Muscle of leg (tissue), 16 donors: Measurements from ENCODE around the gene DPYSL5. TPM values are rescaled to one million over a fixed set of nuclear protein-coding genes. Genes with fewer than 3 reads are reported as not detected.

Experiments
- DNase-seq: peaks from one replicate; pipeline ENCODE4 v3.0.0; 2013
- H3K27ac ChIP-seq: one replicate; pipeline ENCODE4 v1.5.1; 2013; ENCODE audit warnings: mild to moderate bottlenecking, low read length, control low read depth
- H3K27me3 ChIP-seq: one replicate; pipeline ENCODE4 v1.6.1; 2013; ENCODE audit warnings: low read length; ENCODE audit not compliant: control insufficient read depth, insufficient read depth
- H3K36me3 ChIP-seq: one replicate; pipeline ENCODE4 v1.6.1; 2013; ENCODE audit warnings: low read length; ENCODE audit not compliant: control insufficient read depth, insufficient read depth
- H3K4me1 ChIP-seq: one replicate; pipeline ENCODE4 v1.6.1; 2013; ENCODE audit warnings: low read length; ENCODE audit not compliant: control insufficient read depth, insufficient read depth
- H3K4me3 ChIP-seq: one replicate; pipeline ENCODE4 v1.5.1; 2013; ENCODE audit warnings: low read length, control low read depth
- H3K9me3 ChIP-seq: replicated peaks from 2 replicates; pipeline ENCODE4 v1.6.1; 2013; ENCODE audit warnings: low read depth, low read length; ENCODE audit not compliant: control insufficient read depth
- WGBS: methylation state at CpG from one replicate; pipeline ENCODE4 v1.1.5; 2013; ENCODE audit warnings: missing lambda C conversion rate; ENCODE audit not compliant: insufficient coverage; 5-methylcytosine and 5-hydroxymethylcytosine counted together
- long read RNA-seq, 11 donors: transcript quantifications; one replicate each; lab custom pipeline, GENCODE V29; 2026
- polyA plus RNA-seq, 8 donors: library from polyadenylated mRNA; unstranded; fragments of 120-200 nt; gene quantifications; one replicate each; pipeline versions ENCODE4 v1.2.1 to v1.2.3, GENCODE V29; 2013; ENCODE audit warnings: inconsistent platforms in 1 of 8, low replicate concordance in 1 of 8; ENCODE audit not compliant: insufficient read length in 8 of 8, insufficient read depth in 1 of 8
- total RNA-seq: library from RNA; stranded (reverse); fragments of 120-200 nt; gene quantifications from one replicate; pipeline ENCODE4 v1.2.4, GENCODE V29; 2013

Gene DPYSL5, protein sequence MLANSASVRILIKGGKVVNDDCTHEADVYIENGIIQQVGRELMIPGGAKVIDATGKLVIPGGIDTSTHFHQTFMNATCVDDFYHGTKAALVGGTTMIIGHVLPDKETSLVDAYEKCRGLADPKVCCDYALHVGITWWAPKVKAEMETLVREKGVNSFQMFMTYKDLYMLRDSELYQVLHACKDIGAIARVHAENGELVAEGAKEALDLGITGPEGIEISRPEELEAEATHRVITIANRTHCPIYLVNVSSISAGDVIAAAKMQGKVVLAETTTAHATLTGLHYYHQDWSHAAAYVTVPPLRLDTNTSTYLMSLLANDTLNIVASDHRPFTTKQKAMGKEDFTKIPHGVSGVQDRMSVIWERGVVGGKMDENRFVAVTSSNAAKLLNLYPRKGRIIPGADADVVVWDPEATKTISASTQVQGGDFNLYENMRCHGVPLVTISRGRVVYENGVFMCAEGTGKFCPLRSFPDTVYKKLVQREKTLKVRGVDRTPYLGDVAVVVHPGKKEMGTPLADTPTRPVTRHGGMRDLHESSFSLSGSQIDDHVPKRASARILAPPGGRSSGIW
- total RNA-seq: 10.0 TPM
- 10 to 100 TPM; 15.2 to 33.6 (median 22.6) TPM for polyA plus RNA-seq
- long read RNA-seq, donor 1, full-length matches to known transcripts: 1 of 1 reads
- long read RNA-seq, donor 1, partial matches to known transcripts: 0 of 1 reads
- long read RNA-seq, donor 1, other reads (novel, unspliced or antisense): 0 of 1 reads
- long read RNA-seq, donor 2: 0 reads
- long read RNA-seq, donor 3, full-length matches to known transcripts: 13 of 13 reads
- long read RNA-seq, donor 3, partial matches to known transcripts: 0 of 13 reads
- long read RNA-seq, donor 3, other reads (novel, unspliced or antisense): 0 of 13 reads
- long read RNA-seq, donor 4, full-length matches to known transcripts: 6 of 13 reads
- long read RNA-seq, donor 4, partial matches to known transcripts: 7 of 13 reads
- long read RNA-seq, donor 4, other reads (novel, unspliced or antisense): 0 of 13 reads
- long read RNA-seq, donor 5, full-length matches to known transcripts: 2 of 2 reads
- long read RNA-seq, donor 5, partial matches to known transcripts: 0 of 2 reads
- long read RNA-seq, donor 5, other reads (novel, unspliced or antisense): 0 of 2 reads
- long read RNA-seq, donor 6, full-length matches to known transcripts: 5 of 5 reads
- long read RNA-seq, donor 6, partial matches to known transcripts: 0 of 5 reads
- long read RNA-seq, donor 6, other reads (novel, unspliced or antisense): 0 of 5 reads
- long read RNA-seq, donor 7, full-length matches to known transcripts: 1 of 1 reads
- long read RNA-seq, donor 7, partial matches to known transcripts: 0 of 1 reads
- long read RNA-seq, donor 7, other reads (novel, unspliced or antisense): 0 of 1 reads
- long read RNA-seq, donor 8, full-length matches to known transcripts: 1 of 1 reads
- long read RNA-seq, donor 8, partial matches to known transcripts: 0 of 1 reads
- long read RNA-seq, donor 8, other reads (novel, unspliced or antisense): 0 of 1 reads
- long read RNA-seq, donor 9, full-length matches to known transcripts: 4 of 4 reads
- long read RNA-seq, donor 9, partial matches to known transcripts: 0 of 4 reads
- long read RNA-seq, donor 9, other reads (novel, unspliced or antisense): 0 of 4 reads
- long read RNA-seq, donor 10, full-length matches to known transcripts: 2 of 2 reads
- long read RNA-seq, donor 10, partial matches to known transcripts: 0 of 2 reads
- long read RNA-seq, donor 10, other reads (novel, unspliced or antisense): 0 of 2 reads
- long read RNA-seq, donor 11, full-length matches to known transcripts: 2 of 2 reads
- long read RNA-seq, donor 11, partial matches to known transcripts: 0 of 2 reads
- long read RNA-seq, donor 11, other reads (novel, unspliced or antisense): 0 of 2 reads

DNA sequence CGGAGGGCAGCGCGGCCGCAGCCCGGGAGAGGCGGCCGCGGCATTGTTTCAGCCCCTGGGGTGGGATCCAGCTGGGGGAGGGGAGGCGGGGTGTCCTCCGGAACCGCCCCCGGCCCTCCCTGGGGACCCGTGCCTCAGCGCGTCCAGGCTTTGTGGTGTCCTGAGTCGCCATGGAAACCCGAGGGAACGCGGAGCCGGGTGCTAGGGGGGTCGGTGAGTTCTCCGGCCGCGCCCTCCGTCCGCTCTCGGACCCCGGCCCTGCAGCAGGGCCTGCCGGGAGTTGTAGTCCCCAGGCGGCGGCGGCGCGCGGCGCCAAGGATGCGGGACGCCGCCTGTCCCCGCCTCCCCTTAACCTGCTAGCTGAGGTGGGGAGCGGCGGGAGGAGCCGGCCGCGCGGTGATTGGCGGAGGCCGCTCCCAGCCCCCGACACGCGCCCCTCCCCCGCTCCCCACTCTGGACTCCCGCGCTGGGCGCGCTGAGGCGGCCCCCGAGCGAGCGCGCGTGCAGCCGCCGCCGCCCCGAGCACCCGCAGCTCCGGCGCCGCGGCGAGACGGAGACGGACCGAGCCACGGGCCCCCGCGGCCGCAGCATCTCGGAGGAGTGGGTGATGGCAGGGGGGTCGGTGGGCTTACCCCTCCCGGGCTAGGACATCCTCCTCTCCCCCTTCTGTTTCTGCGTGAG lies at the start of gene DPYSL5:
DPYSL5 (plus strand) TSS at position 478 of the 681 bp plus-strand sequence. CDS start 50,368 bp downstream, outside the sequence.
- no peaks in the 10 kb centered on the region for H3K36me3 ChIP-seq
- H3K9me3 ChIP-seq: no peaks in the 10 kb centered on the region
- no peak for DNase-seq
- peaks cover 69% of the 10 kb centered on the region for H3K27me3 ChIP-seq
- H3K4me3 ChIP-seq: peak within 1 kb of the TSS; percentile 41
- no peak within 1 kb of the TSS for H3K27ac ChIP-seq
- H3K4me1 ChIP-seq: peaks cover 39% of the 10 kb centered on the region
- WGBS: 0% methylated on average over 71 of the region's 83 CpGs

DNA sequence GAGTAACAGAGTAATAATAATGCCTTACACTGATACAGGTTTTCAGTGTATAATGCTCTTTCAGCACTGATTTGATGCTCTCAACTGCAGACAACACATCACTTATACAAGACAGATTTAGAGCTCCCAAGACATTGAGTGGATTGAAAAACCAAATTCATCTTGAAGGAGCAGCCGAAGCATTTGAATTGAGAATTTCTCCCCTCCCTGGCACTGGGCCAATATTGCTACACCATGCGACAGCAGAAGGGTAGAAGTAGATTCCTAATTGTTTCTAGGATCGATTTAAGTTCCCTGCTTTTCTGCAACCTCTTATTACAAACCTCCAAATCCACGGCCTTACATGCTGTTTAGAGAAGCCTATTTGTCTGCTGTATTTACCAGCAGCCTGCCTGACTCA lies 46.6 kb upstream of the DPYSL5 start:
- Histone ChIP-seq H3K4me1 (no peaks in the 10 kb centered on the region), H3K36me3 (peaks cover 7% of the 10 kb centered on the region), H3K9me3 (no peaks in the 10 kb centered on the region), H3K4me3 (no peak overlapping the region), H3K27me3 (no peaks in the 10 kb centered on the region), H3K27ac (no peak overlapping the region)
- 70% methylated on average over 2 of the region's 4 CpGs for WGBS
- DNase-seq: no peak

DNA sequence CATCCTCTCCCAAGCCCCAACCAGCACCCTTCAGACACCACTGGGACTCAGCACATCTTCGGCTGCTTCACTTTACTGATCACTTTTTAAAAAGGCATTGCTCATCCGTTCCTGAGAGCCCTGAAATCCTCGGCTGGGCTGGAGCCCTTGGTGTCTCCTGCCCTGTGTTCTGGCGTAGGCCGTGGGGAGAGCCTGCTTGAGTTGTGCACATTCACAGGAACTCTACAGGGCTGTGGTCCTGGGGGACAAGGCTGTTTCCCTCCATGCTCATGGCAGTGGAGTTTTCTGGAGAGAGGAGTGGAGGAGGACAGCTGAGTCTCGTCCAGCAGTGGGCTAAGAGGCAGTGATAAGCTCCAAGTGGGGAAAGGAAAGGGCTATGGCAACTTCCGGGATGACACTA lies 46.1 kb upstream of the DPYSL5 start:
- no peak overlapping the region for H3K27ac ChIP-seq

GRCh38 chr2:26805241-26805676 lies 42.7 kb upstream of the DPYSL5 start:
- Histone ChIP-seq H3K9me3 (no peaks in the 10 kb centered on the region), H3K27me3 (no peaks in the 10 kb centered on the region), H3K27ac (no peak overlapping the region), H3K4me1 (no peaks in the 10 kb centered on the region), H3K36me3 (no peaks in the 10 kb centered on the region), H3K4me3 (no peak overlapping the region)
- no peak for DNase-seq
- WGBS: 33% methylated on average over 1 of the region's 5 CpGs

More for the DNA sequence above, 46.1 kb upstream of the DPYSL5 start:
- H3K9me3 ChIP-seq: no peaks in the 10 kb centered on the region
- DNase-seq: no peak
- H3K27me3 ChIP-seq: no peaks in the 10 kb centered on the region
- WGBS: 85% methylated on average over 6 of the region's 7 CpGs
- peaks cover 7% of the 10 kb centered on the region for H3K36me3 ChIP-seq
- H3K4me3 ChIP-seq: no peak overlapping the region
- H3K4me1 ChIP-seq: no peaks in the 10 kb centered on the region

DNA sequence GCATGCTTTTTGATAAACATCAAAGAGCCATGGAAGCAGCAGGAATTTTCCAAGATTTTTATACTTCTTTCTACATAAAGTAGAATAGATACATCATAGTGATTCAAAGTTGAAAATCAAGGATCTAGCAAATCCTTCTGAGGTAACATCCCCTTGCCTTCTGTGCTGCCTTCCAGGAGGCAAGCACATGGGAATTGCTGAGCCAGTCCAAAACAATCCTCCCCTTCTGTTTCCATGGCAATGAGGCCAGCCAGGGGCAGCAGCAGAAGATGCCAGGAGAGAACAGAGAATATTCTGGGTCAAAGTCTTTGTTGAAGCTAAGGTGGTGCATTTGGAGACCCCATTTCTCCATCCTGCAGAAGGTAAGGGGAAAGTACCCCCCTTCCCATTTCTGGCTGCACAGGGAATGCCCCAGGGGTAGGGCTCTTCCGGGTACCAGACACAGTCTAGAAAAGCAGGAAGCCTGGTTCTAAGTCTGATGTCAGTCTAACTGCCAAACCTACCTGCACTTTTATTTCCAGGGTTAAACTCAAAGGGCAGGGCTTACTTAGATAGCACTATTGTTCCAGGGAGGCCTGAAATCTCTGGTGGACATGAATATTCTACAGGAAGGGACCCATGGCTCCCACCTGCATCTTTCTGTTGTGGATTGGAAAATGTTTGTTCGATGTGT lies 40.0 kb upstream of the DPYSL5 start:
- H3K27ac ChIP-seq: no peak overlapping the region
- H3K4me3 ChIP-seq: no peak overlapping the region
- no peaks in the 10 kb centered on the region for H3K36me3 ChIP-seq
- H3K27me3 ChIP-seq: peaks cover 6% of the 10 kb centered on the region
- no peaks in the 10 kb centered on the region for H3K4me1 ChIP-seq
- no peaks in the 10 kb centered on the region for H3K9me3 ChIP-seq
- WGBS: no CpG with 5 or more reads among the region's 2 CpGs
- DNase-seq: no peak

GRCh38 chr2:26809211-26809610 lies 38.7 kb upstream of the DPYSL5 start:
- WGBS: no CpG with 5 or more reads among the region's 3 CpGs
- Histone ChIP-seq H3K4me3 (no peak overlapping the region), H3K27ac (no peak overlapping the region), H3K4me1 (no peaks in the 10 kb centered on the region), H3K27me3 (peaks cover 6% of the 10 kb centered on the region), H3K36me3 (no peaks in the 10 kb centered on the region), H3K9me3 (no peaks in the 10 kb centered on the region)
- DNase-seq: no peak

GRCh38 chr2:26809876-26810577 lies 37.9 kb upstream of the DPYSL5 start:
- peak; percentile 65 for DNase-seq
- WGBS: 80% methylated on average over 1 of the region's 6 CpGs
- H3K27me3 ChIP-seq: peaks cover 6% of the 10 kb centered on the region
- no peak overlapping the region for H3K4me3 ChIP-seq
- no peaks in the 10 kb centered on the region for H3K36me3 ChIP-seq
- H3K27ac ChIP-seq: no peak overlapping the region
- no peaks in the 10 kb centered on the region for H3K4me1 ChIP-seq
- no peaks in the 10 kb centered on the region for H3K9me3 ChIP-seq

DNA sequence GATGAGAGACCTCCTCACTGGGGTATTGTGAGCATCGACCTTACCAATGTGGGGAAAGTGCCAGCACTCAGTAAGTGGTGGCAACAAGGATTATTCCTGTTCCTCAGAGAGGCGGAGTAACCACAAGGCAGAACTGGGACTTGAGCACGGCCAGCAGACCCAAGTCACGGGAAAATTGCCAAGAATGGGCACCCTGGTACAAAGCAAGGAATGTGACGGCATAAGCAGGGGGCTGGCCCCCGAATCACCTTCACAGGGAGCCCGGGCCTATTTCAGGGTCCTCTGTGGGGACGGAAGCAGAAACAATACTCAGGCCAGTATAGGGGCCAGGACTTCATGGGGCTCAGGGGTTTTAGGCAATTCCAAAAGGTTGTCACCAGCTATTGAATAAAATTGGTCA lies 36.7 kb upstream of the DPYSL5 start:
- no peak overlapping the region for H3K4me3 ChIP-seq
- H3K27me3 ChIP-seq: peaks cover 6% of the 10 kb centered on the region
- 80% methylated on average over 8 of the region's 8 CpGs for WGBS
- no peaks in the 10 kb centered on the region for H3K9me3 ChIP-seq
- H3K27ac ChIP-seq: no peak overlapping the region
- H3K4me1 ChIP-seq: no peaks in the 10 kb centered on the region
- DNase-seq: no peak
- no peaks in the 10 kb centered on the region for H3K36me3 ChIP-seq
